Gastrocnemius medialis (tissue), 4 donors: ENCODE measurements around the gene EMX2. TPM values are rescaled to one million over a fixed set of nuclear protein-coding genes. Genes with fewer than 3 reads are reported as not detected.
"Not testable (repeated sequence)": the region's sequence is repeated elsewhere in the genome, so short reads cannot be mapped to it uniquely, and the experiment has no call there.

Experiments
- ATAC-seq, 2 donors: fragments of 150-250 bp; one replicate each; pipeline ENCODE4 v1.9.1; 2016
- DNase-seq, 2 donors: peaks; one replicate each; pipeline ENCODE4 v3.0.0-alpha.2; 2019
- H3K27ac ChIP-seq, 4 donors: fragments of 200-600 bp; sonication (generic); 1 replicate in 1 of 4; 2 replicates in 3 of 4; pipeline ENCODE4 v1.5.1; 2016 to 2018; ENCODE audit warnings: mild to moderate bottlenecking in 2 of 4, moderate library complexity in 1 of 4
- H3K27me3 ChIP-seq, 3 donors: fragments of 200-600 bp; sonication (generic) in 2 of 3; 1 replicate in 1 of 3; 2 replicates in 2 of 3; pipeline versions ENCODE4 v1.5.1 to v1.6.0; 2016 to 2019; ENCODE audit warnings: mild to moderate bottlenecking in 1 of 3, moderate library complexity in 1 of 3
- H3K36me3 ChIP-seq, 2 donors: fragments of 200-600 bp; sonication (generic) in 1 of 2; one replicate each; pipeline ENCODE4 v1.5.1; 2017 to 2018
- H3K4me1 ChIP-seq, 2 donors: fragments of 200-600 bp; sonication (generic) in 1 of 2; one replicate each; pipeline ENCODE4 v1.5.1; 2016 to 2017; ENCODE audit warnings: mild to moderate bottlenecking in 2 of 2
- H3K4me3 ChIP-seq, 4 donors: fragments of 200-600 bp; sonication (generic) in 3 of 4; 1 replicate in 1 of 4; 2 replicates in 3 of 4; pipeline ENCODE4 v1.5.1; 2016 to 2019; ENCODE audit warnings: mild to moderate bottlenecking in 2 of 4
- H3K9me3 ChIP-seq, 3 donors: fragments of 200-600 bp; sonication (generic) in 2 of 3; 1 replicate in 1 of 3; 2 replicates in 2 of 3; pipeline ENCODE4 v1.5.1; 2016 to 2019
- POLR2A ChIP-seq, 2 donors: fragments of 450-650 bp; IDR thresholded peaks; one replicate each; pipeline ENCODE4 v1.6.1; 2017; ENCODE audit warnings: antibody characterized with exemption in 2 of 2, mild to moderate bottlenecking in 2 of 2, moderate library complexity in 2 of 2
- in situ Hi-C, 4 donors: fragments of 200-750 bp; cut with MboI; loops; one replicate each; pipeline versions ENCODE4 v1.15.0 to v1.8.0; 2017; ENCODE audit warnings: low sequenced_read_pairs in 4 of 4
- intact Hi-C: fragments of 100-400 bp; cut with DNase I; formaldehyde crosslinking; loops from one replicate; pipeline ENCODE4 v1.15.1; 2023; ENCODE audit warnings: low total_unique reads
- total RNA-seq, 4 donors: library from RNA; depleted of rRNA; stranded (reverse); fragments of >200 nt; gene quantifications; one replicate each; pipeline versions ENCODE4 v1.1.0 to v1.2.3, GENCODE V29; 2016
- TF ChIP-seq, protein P1 (sequence below), 5 experiments: fragments of 450-650 bp in 3 of 5; fragments of 200-600 bp in 2 of 5; sonication (generic) in 2 of 5; IDR thresholded peaks in 4 of 5; conservative IDR thresholded peaks in 1 of 5; 1 replicate in 4 of 5; 2 replicates in 1 of 5; pipeline ENCODE4 v1.5.1; 2016 to 2019; ENCODE audit warnings: antibody characterized with exemption in 5 of 5, mild to moderate bottlenecking in 3 of 5, moderate library complexity in 3 of 5

Gene EMX2
- total RNA-seq, 4 donors from 2014 or later = 0.46 to 1.5 (median 0.82) TPM

DNA sequence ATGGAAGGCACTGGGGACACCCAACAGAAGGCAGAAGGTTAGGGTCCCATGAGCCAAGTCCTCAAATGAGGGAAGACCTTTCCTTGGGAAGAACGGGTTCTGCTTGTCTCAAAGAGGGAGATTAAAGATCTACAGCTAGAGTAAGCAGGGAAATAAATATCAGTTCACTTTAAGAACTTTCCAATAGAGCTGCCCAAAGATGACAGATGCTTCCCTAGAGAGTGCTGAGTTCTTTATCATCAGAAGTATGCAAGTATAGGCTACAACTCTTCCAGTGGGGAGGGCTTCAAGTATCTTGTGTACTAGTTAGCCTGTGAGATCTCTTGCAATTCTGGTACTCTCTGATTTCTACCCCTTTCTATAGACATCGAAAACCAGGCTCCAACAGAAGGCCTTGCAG is 39.4 kb downstream of the EMX2 start:
- Histone ChIP-seq H3K9me3 (no peaks in the 10 kb centered on the region), H3K27ac (no peak overlapping the region), H3K36me3 (no peaks in the 10 kb centered on the region), H3K4me1 (no peaks in the 10 kb centered on the region), H3K4me3 (no peak overlapping the region), H3K27me3 (no peaks in the 10 kb centered on the region)
- ATAC-seq (no peak), DNase-seq (no peak)
- intact Hi-C loops = no loop called here
- TF ChIP-seq, protein P1, sequence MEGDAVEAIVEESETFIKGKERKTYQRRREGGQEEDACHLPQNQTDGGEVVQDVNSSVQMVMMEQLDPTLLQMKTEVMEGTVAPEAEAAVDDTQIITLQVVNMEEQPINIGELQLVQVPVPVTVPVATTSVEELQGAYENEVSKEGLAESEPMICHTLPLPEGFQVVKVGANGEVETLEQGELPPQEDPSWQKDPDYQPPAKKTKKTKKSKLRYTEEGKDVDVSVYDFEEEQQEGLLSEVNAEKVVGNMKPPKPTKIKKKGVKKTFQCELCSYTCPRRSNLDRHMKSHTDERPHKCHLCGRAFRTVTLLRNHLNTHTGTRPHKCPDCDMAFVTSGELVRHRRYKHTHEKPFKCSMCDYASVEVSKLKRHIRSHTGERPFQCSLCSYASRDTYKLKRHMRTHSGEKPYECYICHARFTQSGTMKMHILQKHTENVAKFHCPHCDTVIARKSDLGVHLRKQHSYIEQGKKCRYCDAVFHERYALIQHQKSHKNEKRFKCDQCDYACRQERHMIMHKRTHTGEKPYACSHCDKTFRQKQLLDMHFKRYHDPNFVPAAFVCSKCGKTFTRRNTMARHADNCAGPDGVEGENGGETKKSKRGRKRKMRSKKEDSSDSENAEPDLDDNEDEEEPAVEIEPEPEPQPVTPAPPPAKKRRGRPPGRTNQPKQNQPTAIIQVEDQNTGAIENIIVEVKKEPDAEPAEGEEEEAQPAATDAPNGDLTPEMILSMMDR (IDR thresholded peaks at IDR 0.05 in 4 of 5, conservative IDR thresholded peaks at IDR 0.05 in 1 of 5) = no peak
- TF ChIP-seq POLR2A (IDR thresholded peaks at IDR 0.05) = no peak
- in situ Hi-C loops = no loop called here

DNA sequence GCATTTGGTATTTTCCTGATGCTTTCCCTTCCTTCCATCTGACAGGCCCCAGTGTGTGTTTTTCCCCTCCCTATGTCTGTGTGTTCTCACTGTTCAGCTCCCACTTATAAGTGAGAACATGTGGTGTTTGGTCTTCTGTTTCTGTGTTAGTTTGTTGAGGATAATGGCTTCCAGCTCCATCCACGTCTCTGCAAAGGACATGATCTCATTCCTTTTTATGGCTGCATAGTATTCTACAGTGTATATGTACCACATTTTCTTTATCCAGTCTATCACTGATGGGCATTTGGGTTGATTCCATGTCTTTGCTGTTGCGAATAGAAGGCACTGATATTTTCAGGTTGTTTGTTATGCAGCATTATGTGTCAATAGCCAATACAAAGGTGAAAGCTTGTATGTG is 42.3 kb downstream of the EMX2 start:
- H3K4me1 ChIP-seq, H3K4me3 ChIP-seq, H3K9me3 ChIP-seq, DNase-seq, ATAC-seq, H3K27me3 ChIP-seq, H3K36me3 ChIP-seq, H3K27ac ChIP-seq, in situ Hi-C loops, intact Hi-C loops: not testable (repeated sequence)

DNA sequence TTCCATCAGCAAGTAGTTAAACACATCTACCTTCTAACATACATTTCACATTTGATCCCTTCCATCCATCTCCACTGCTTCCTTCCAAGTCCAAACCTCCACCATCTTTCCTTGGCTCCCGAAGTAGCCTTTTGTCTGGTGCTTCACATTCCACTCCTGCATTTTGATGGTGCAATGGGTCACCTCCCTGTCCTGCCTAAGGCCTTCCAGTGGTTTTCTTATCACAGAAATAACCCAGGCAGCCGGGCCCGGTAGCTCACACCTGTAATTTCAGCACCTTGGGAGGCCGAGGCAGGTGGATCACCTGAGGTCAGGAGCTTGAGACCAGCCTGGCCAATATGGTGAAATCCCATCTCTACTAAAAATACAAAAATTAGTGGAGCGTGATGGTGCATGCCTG is 44.5 kb downstream of the EMX2 start:
- DNase-seq (no peak), ATAC-seq (no peak)
- in situ Hi-C loops = no loop called here
- Histone ChIP-seq H3K9me3 (no peaks in the 10 kb centered on the region), H3K27ac (no peak overlapping the region), H3K36me3 (no peaks in the 10 kb centered on the region), H3K4me1 (no peaks in the 10 kb centered on the region), H3K4me3 (no peak overlapping the region), H3K27me3 (no peaks in the 10 kb centered on the region)
- TF ChIP-seq, protein P1 (IDR thresholded peaks at IDR 0.05 in 4 of 5, conservative IDR thresholded peaks at IDR 0.05 in 1 of 5) = no peak
- no peak for TF ChIP-seq POLR2A (IDR thresholded peaks at IDR 0.05)
- intact Hi-C loops = no loop called here

DNA sequence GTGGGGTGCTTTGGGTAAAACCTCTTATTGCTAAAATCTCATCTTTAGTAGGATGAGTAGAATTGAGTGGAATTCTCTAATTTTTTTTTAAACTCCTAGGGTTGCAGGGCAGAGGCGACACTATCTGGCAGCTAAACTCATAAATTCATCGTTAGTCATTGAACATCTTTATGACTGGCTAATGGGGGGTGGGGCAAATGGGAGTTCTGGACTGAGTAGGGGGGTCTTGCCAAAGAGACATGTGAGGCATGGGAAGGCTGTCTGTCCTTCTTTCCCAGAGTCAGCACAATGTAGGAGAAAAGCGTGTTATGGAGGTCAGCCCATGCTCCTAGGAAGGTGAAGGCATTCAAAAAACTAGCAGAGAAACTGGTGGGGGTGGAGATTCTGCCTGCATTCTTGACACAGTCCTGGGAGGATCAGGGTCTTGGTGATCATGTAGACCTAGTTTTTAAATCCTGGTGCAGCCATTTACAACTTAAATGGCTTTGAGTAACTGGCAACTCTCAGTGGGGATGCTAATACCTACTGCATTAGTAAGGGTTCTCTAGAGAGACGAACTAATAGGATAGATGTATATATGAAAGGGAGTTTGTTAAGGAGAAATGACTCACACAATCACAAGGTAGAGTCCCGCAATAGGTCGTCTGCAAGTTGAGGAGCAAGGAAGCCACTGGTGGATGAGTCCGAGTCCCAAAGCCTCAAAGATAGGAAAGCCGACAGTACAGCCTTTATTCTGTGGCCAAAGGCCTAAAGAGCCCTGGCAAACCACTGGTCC is 47.7 kb downstream of the EMX2 start:
- no peak for ATAC-seq

DNA sequence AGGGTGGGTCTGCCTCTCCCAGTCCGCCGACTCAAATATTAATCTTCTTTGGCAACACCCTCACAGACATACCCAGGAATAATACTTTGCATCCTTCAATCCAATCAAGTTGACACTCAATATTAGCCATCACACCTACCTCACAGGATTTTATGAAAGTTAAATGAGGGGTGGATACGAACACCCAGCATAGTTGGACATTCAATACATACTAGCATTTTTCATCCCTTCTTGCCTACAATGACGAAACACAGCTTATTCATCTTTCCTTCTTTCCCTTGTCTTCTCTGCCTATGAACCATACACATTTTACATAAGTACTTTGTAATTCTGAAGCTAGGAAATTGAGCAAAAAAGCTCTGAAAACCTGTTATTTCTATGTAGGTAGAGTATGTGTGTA is 48.5 kb downstream of the EMX2 start:
- Histone ChIP-seq H3K36me3 (no peaks in the 10 kb centered on the region), H3K9me3 (no peaks in the 10 kb centered on the region), H3K4me1 (no peaks in the 10 kb centered on the region), H3K27me3 (no peaks in the 10 kb centered on the region), H3K27ac (no peak overlapping the region), H3K4me3 (no peak overlapping the region)
- DNase-seq (no peak), ATAC-seq (no peak)
- TF ChIP-seq, protein P1 (IDR thresholded peaks at IDR 0.05 in 4 of 5, conservative IDR thresholded peaks at IDR 0.05 in 1 of 5) = no peak
- no peak for TF ChIP-seq POLR2A (IDR thresholded peaks at IDR 0.05)
- in situ Hi-C loops (no loop called here), intact Hi-C loops (no loop called here)

More for the DNA sequence above, 47.7 kb downstream of the EMX2 start:
- TF ChIP-seq, protein P1 (IDR thresholded peaks at IDR 0.05 in 4 of 5, conservative IDR thresholded peaks at IDR 0.05 in 1 of 5) = no peak
- in situ Hi-C loops = no loop called here
- intact Hi-C loops = no loop called here
- H3K27ac ChIP-seq = no peak overlapping the region
- no peaks in the 10 kb centered on the region for H3K9me3 ChIP-seq
- no peak overlapping the region for H3K4me3 ChIP-seq
- no peaks in the 10 kb centered on the region for H3K4me1 ChIP-seq
- no peaks in the 10 kb centered on the region for H3K27me3 ChIP-seq
- H3K36me3 ChIP-seq = no peaks in the 10 kb centered on the region
- no peak for DNase-seq
